ENCODE measurements around the gene DLST. TPM values are rescaled to one million over a fixed set of nuclear protein-coding genes. Genes with fewer than 3 reads are reported as not detected.

Gene DLST
- total RNA-seq, 4 donors from 2014 or later: 79.3 to 98.7 (median 87.8) TPM

- WGBS, 2 donors (ENCODE audit: low coverage in 1 of 2): 54% methylated on average over 7 of the region's 10 CpGs; no CpG with 5 or more reads in 1 of the 2 donors
- no peak for ATAC-seq
- H3K4me3 ChIP-seq: no peak overlapping the region
- H3K9me3 ChIP-seq: no peaks in the 10 kb centered on the region
- peaks cover 0 to 47% (median 0%) of the 10 kb centered on the region in 3 donors for H3K4me1 ChIP-seq
- TF ChIP-seq POLR2AphosphoS5 (IDR thresholded peaks at IDR 0.05): no peak
- no peak overlapping the region for H3K27ac ChIP-seq
- H3K36me3 ChIP-seq: no peaks in the 10 kb centered on the region
- H3K27me3 ChIP-seq: no peaks in the 10 kb centered on the region
Observed at GRCh38 chr14:74910556-74910955, 28.8 kb downstream of the DLST start.

GRCh38 chr14:74911221-74911620, 29.5 kb downstream of the DLST start:
- H3K36me3 ChIP-seq: no peaks in the 10 kb centered on the region
- no peak for TF ChIP-seq POLR2AphosphoS5 (IDR thresholded peaks at IDR 0.05)
- no peak for TF ChIP-seq EP300 (IDR thresholded peaks at IDR 0.05)
- no peak for TF ChIP-seq POLR2A (IDR thresholded peaks at IDR 0.05)
- no peak for TF ChIP-seq CTCF (IDR thresholded peaks at IDR 0.05)
- 100% methylated on average over 1 of the region's 6 CpGs; no CpG with 5 or more reads in 1 of the 2 donors for WGBS, 2 donors (ENCODE audit: low coverage in 1 of 2)
- H3K4me3 ChIP-seq: no peak overlapping the region
- peaks cover 0 to 47% (median 5%) of the 10 kb centered on the region in 3 donors for H3K4me1 ChIP-seq
- ATAC-seq: no peak
- H3K27ac ChIP-seq: no peak overlapping the region
- H3K27me3 ChIP-seq: no peaks in the 10 kb centered on the region
- H3K9me3 ChIP-seq: no peaks in the 10 kb centered on the region

GRCh38 chr14:74911704-74912103, 30.0 kb downstream of the DLST start:
- TF ChIP-seq EP300 (IDR thresholded peaks at IDR 0.05): no peak
- no peak for TF ChIP-seq POLR2AphosphoS5 (IDR thresholded peaks at IDR 0.05)
- no peak for TF ChIP-seq POLR2A (IDR thresholded peaks at IDR 0.05)
- no peak for TF ChIP-seq CTCF (IDR thresholded peaks at IDR 0.05)

GRCh38 chr14:74912111-74912510, 30.4 kb downstream of the DLST start:
- ATAC-seq: no peak
- H3K4me1 ChIP-seq: peaks cover 0 to 49% (median 6%) of the 10 kb centered on the region in 3 donors
- no peak for TF ChIP-seq EP300 (IDR thresholded peaks at IDR 0.05)
- no peak for TF ChIP-seq POLR2A (IDR thresholded peaks at IDR 0.05)
- TF ChIP-seq POLR2AphosphoS5 (IDR thresholded peaks at IDR 0.05): no peak
- no peak for TF ChIP-seq CTCF (IDR thresholded peaks at IDR 0.05)
- no CpG with 5 or more reads among the region's 6 CpGs for WGBS, 2 donors (ENCODE audit: low coverage in 1 of 2)
- H3K27me3 ChIP-seq: no peaks in the 10 kb centered on the region
- H3K4me3 ChIP-seq: no peak overlapping the region
- H3K9me3 ChIP-seq: no peaks in the 10 kb centered on the region
- H3K36me3 ChIP-seq: no peaks in the 10 kb centered on the region
- H3K27ac ChIP-seq: no peak overlapping the region

More at GRCh38 chr14:74911704-74912103, 30.0 kb downstream of the DLST start:
- Histone ChIP-seq H3K27me3 (no peaks in the 10 kb centered on the region), H3K36me3 (no peaks in the 10 kb centered on the region), H3K27ac (no peak overlapping the region), H3K4me3 (no peak overlapping the region), H3K9me3 (no peaks in the 10 kb centered on the region), H3K4me1 (peaks cover 0 to 49% (median 5%) of the 10 kb centered on the region in 3 donors)
- no peak for ATAC-seq
- 82 to 89% methylated on average over 2 to 3 of the region's 5 CpGs for WGBS, 2 donors (ENCODE audit: low coverage in 1 of 2)

- no peak for ATAC-seq
- TF ChIP-seq POLR2AphosphoS5 (IDR thresholded peaks at IDR 0.05) (no peak), CTCF (IDR thresholded peaks at IDR 0.05) (no peak), POLR2A (IDR thresholded peaks at IDR 0.05) (no peak), EP300 (IDR thresholded peaks at IDR 0.05) (no peak)
- Histone ChIP-seq H3K9me3 (no peaks in the 10 kb centered on the region), H3K4me1 (peaks cover 0 to 49% (median 13%) of the 10 kb centered on the region in 3 donors), H3K4me3 (no peak overlapping the region), H3K27ac (no peak overlapping the region), H3K36me3 (no peaks in the 10 kb centered on the region), H3K27me3 (no peaks in the 10 kb centered on the region)
- 93 to 100% methylated on average over 1 to 2 of the region's 10 CpGs for WGBS, 2 donors (ENCODE audit: low coverage in 1 of 2)
Observed at GRCh38 chr14:74912801-74913200, 31.1 kb downstream of the DLST start.
